Lower lobe of right lung (tissue), 2 donors: ENCODE results near the gene EXPH5. TPM values are rescaled to one million over a fixed set of nuclear protein-coding genes. Genes with fewer than 3 reads are reported as not detected.

ENCODE experiments used
- ATAC-seq, 2 donors: fragments of 200-7000 bp; cut with Tn5 transposase; one replicate each; pipeline ENCODE4 v1.9.1; 2020 to 2022; ENCODE audit warnings: mild to moderate bottlenecking in 2 of 2, moderate library complexity in 2 of 2
- DNase-seq: peaks from one replicate; pipeline ENCODE4 v3.0.0-alpha.2; 2020
- H3K27ac ChIP-seq: fragments of 200-600 bp; one replicate; pipeline ENCODE4 v1.8.0; 2022
- H3K27me3 ChIP-seq: fragments of 200-600 bp; one replicate; pipeline ENCODE4 v1.8.0; 2022; ENCODE audit warnings: low read depth
- H3K36me3 ChIP-seq: fragments of 200-600 bp; one replicate; pipeline ENCODE4 v1.8.0; 2022; ENCODE audit warnings: mild to moderate bottlenecking
- H3K4me1 ChIP-seq: fragments of 200-600 bp; one replicate; pipeline ENCODE4 v1.8.0; 2022
- H3K4me3 ChIP-seq: fragments of 200-600 bp; one replicate; pipeline ENCODE4 v1.8.0; 2022; ENCODE audit warnings: mild to moderate bottlenecking
- H3K9me3 ChIP-seq: fragments of 200-600 bp; one replicate; pipeline ENCODE4 v1.8.0; 2022
- CTCF ChIP-seq: fragments of 200-600 bp; IDR thresholded peaks from one replicate; pipeline ENCODE4 v1.8.0; 2022; ENCODE audit warnings: antibody characterized with exemption, mild to moderate bottlenecking
- intact Hi-C: fragments of 100-400 bp; cut with DNase I; formaldehyde crosslinking; loops from one replicate; pipeline ENCODE4 v1.11.0; 2022
- total RNA-seq: library from RNA; stranded (reverse); fragmentation: NEBNext Ultra II Directional; extraction: Animal tissue kit (Norgen Biotek cat#: 25700); gene quantifications from one replicate; pipeline ENCODE4 v1.2.1, GENCODE V29; 2021
- donor health status: DM: no; HTN: yes; CAD: no; lungs with severe emphysema.

EXPH5 gene
- total RNA-seq, 1 donor from 2014 or later = 34.9 TPM

- Histone ChIP-seq H3K9me3 (no peaks in the 10 kb centered on the region), H3K27ac (no peak overlapping the region), H3K36me3 (no peaks in the 10 kb centered on the region), H3K4me3 (no peak overlapping the region), H3K4me1 (no peaks in the 10 kb centered on the region), H3K27me3 (no peaks in the 10 kb centered on the region)
- TF ChIP-seq CTCF = no peak
- ATAC-seq = no peak
- intact Hi-C loops = no loop called here
- DNase-seq = no peak
Observed at GRCh38 chr11:108622341-108622740, 28.8 kb upstream of the EXPH5 start.

- H3K36me3 ChIP-seq = no peaks in the 10 kb centered on the region
- no peak overlapping the region for H3K27ac ChIP-seq
- no peak overlapping the region for H3K4me3 ChIP-seq
- no peak for TF ChIP-seq CTCF
- no peaks in the 10 kb centered on the region for H3K4me1 ChIP-seq
- ATAC-seq = no peak
- no peaks in the 10 kb centered on the region for H3K9me3 ChIP-seq
- no peak for DNase-seq
- intact Hi-C loops = no loop called here
- H3K27me3 ChIP-seq = no peaks in the 10 kb centered on the region
Observed at GRCh38 chr11:108620958-108621772, 27.6 kb upstream of the EXPH5 start.

- TF ChIP-seq CTCF = no peak
- no peaks in the 10 kb centered on the region for H3K9me3 ChIP-seq
- H3K27ac ChIP-seq = no peak overlapping the region
- no peaks in the 10 kb centered on the region for H3K4me1 ChIP-seq
- H3K4me3 ChIP-seq = no peak overlapping the region
- no peak for DNase-seq
- intact Hi-C loops = no loop called here
- no peaks in the 10 kb centered on the region for H3K36me3 ChIP-seq
- H3K27me3 ChIP-seq = no peaks in the 10 kb centered on the region
- ATAC-seq = no peak
Observed at GRCh38 chr11:108618529-108618928, 25.0 kb upstream of the EXPH5 start.

- ATAC-seq (no peak), DNase-seq (no peak)
- no peak overlapping the region for H3K27ac ChIP-seq
- intact Hi-C loops = no loop called here
- no peak for TF ChIP-seq CTCF
- no peaks in the 10 kb centered on the region for H3K36me3 ChIP-seq
- H3K27me3 ChIP-seq = no peaks in the 10 kb centered on the region
- no peaks in the 10 kb centered on the region for H3K9me3 ChIP-seq
- no peak overlapping the region for H3K4me3 ChIP-seq
- H3K4me1 ChIP-seq = no peaks in the 10 kb centered on the region
Observed at GRCh38 chr11:108617055-108617454, 23.5 kb upstream of the EXPH5 start.

- Histone ChIP-seq H3K9me3 (no peaks in the 10 kb centered on the region), H3K4me1 (no peaks in the 10 kb centered on the region), H3K4me3 (no peak overlapping the region), H3K27ac (no peak overlapping the region), H3K27me3 (no peaks in the 10 kb centered on the region), H3K36me3 (no peaks in the 10 kb centered on the region)
- no peak for DNase-seq
- intact Hi-C loops = no loop called here
- ATAC-seq = peak in 1 of 2 donors; percentile 50
- no peak for TF ChIP-seq CTCF
Observed at GRCh38 chr11:108616549-108616948, 23.0 kb upstream of the EXPH5 start.
